Superior temporal gyrus (tissue), 1 donor: ENCODE measurements around the gene SEMA4C.

Experiments used
- DNase-seq: peaks from one replicate; pipeline ENCODE4 v3.0.0-alpha.2; 2016; ENCODE audit errors: extremely low spot score

SEMA4C gene

DNA sequence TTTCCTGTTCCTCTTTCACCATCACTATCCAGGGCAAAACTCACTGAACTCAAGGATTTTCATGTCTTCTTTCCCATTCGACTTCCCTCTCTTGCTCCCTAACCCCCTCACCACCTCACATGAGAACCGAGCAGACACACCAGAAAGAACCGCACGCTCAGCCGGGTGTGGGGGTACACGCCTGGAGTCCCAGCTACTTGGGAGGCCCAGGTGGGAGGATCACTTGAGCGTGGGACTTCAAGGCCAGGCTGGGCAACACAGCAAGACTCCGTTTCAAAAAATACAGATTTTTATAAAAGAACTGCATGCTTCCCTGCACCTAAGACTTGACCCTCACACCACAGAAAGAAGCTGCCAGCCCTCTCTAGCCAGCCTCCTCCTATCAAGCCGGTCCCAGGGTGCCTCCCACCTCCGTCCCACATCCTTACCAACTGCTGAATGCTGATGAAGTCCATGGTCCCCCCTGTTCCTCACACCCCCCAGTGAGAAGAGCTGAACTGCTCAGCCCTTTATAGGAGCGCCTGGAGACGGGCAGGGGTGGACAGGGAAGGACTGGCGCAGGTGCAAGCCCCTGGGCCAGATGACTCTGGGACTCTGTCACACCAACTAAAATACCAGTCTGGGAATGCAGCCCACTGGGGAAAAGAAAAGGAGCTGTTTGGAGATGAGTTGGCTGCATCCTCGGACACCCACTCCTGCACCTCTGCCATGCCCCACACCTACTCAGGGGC lies 26.2 kb downstream of the SEMA4C start, which contains the start of gene ANKRD23:
Gene ANKRD23, minus strand, starts transcription at position 484 of the 731 bp plus-strand sequence. Its CDS starts 29 bp downstream, at position 455.
- DNase-seq = no peak

DNA sequence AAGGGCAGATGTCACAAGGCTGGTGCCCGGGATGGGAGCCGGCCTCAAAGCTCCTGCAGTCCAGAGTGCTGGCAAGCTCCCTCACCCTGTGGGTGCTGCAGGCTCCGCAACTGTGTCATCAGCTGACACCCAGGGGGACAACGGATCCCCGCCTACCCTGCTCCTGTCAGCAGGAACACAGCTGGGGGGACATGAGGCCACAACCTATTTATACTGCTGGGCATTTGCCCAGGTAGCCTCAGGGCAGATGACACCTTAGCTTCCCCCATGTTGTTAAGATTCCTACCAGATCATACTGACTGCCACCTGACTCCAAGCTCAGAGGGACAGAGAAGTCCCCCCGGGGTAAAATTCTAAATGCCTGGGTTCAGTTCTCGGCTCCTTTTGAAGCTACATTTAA lies 27.3 kb downstream of the SEMA4C start:
- no peak for DNase-seq

DNA sequence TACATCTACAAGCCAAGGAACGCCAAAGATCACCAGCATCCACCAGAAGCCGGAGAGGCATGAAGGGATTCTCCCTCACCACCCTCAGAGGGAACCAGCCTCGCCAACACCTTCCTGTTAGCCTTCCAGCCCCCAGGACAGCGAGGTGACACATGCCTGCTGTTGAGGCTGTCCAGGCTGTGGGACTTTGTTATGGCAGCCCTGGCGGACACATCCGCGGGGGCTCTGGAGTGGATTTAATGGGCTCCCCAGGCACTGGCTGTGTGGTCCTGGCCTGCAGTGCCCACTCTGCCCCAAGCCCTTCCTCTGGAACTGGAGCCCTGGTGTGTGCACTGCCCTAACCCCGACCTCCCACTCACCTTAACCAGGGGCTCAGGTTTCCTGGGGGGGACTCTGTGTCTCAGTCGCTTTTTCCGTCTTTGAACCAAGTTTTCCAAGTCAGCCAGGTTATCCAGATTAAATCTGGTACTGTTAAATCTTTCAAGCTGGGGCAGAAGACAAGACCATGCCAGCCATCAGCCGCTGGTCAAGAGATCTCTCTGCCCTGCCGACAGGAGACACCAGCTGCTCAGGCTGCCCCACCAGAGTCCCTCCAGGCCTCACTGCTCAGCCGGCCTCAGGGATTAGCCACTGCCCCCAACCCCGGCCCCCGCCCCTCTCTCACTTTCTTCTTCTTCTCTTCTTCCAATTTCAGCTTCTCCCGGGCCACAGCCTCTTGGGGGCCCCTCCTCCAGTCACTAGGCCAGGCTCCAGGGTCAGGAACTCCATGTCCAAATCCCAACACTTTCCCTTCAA lies 28.0 kb downstream of the SEMA4C start:
- no peak for DNase-seq

DNA sequence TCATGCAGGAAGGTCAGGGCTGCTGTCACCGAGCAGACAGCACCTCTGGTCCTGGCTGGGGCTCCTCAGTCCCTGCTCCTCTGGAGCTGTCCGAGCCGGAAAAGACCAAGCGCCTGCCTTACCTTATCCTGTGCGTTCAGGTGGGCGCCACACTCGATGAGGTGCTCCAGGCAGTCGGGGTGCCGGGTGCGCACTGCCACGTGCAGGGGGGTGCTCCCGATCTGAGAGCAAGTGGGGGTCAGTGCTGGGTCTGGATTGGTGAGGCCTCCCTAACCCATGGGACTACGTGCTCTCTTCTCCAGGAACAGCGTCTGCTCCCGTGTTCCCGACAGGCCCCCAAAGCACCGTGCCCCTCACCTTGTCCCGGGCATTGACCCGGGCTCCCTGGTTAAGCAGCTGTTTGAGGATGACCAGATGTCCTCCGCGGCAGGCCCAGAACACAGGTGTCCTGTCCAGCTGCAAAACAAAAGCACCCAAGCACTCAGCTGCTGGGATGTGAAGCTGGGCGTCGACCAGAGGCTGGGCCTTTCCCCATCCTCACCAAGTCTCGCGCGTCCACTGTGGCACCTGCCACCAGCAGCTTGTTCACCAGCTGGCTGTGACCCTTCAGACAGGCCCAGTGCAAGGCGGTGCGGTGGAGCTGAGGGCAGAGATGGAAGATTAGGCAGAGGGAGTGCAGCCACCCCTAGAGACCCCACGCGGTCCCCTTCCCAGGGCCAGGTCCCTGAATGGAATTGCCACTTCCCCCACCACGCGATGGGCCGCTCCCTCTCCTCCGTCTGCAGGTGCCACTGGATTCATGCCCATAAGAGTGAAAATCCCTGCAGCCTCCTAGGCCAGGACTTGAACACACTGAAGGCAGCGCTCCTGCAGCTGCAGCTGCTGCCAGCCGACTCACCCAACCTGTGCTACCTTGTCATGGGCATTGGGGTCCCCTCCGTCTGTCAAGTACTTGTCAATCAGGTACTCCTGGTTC lies 29.7 kb downstream of the SEMA4C start:
- DNase-seq = no peak

DNA sequence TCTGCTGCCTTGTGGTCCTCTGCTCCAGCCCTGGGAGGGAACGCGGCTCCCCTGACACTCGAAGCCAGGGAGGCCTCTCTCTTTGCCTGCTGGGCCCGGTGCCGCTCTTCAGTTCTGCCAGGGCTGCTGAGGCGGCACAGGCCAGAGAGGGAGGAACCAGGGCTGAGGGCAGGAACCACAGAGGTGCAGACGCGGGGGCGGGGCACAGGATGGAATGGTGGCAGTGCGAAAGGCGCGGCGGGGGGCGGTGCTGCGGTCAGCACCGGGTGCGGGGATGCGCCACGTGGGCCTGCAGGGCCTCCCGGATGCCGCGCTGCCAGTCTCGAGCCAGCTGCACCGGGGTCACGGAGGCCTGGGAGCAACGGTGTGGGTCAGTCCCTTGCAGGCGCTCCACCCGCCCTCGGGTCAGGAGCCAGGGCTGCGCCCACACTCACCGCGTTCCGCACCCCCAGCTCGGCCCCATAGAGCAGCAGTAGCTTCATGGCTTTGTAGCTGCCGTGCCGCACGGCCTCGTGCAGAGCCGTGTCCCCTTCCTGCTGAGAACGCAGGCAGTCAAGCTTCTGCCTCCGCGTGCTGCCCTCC lies 30.5 kb downstream of the SEMA4C start:
- DNase-seq = no peak

DNA sequence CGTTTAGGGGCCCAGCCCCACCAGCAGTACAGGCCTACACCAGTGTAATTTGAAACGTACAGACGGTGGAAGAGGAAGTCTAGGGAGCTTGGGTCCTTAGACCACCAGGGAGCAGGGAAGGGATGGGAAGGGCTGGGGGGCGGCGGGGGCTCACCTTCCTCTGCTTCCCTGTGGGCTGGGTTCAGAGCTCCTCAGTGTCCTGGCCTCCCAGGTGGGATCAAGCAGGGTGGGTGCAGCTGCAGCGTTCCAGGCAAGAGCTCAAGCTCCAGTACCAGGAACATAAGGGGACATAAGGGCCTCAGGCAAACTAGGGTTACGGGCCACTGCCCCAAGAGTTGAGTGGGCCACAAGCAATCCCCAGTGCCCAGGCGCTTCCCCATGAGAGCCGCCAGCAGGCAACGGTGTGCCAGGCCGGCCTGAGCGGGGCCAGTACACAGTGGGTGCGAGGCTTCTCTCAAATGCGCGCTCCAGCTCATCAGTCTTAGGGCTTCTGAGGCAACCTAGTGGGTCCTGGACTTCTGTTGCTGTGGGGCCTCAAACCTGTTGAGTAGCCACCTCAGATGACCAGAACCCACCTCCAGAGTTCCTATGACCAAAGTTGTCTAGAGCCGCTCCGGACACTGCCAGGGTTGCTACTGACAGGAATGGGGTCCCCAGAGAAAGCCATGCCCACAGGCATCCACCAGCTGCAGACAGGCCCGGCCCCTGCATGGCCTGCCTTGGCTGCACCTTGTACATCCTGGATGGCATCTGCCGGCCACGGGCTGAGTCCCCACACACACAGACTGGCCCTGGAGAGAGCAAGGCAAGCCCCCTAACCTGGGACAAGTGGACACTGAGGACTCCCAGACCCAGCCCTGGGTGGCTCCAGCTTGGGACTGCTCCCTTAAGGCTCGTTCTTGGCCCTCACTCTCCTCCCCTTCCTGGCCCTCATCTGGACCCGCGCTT lies 31.3 kb downstream of the SEMA4C start:
- DNase-seq = no peak

DNA sequence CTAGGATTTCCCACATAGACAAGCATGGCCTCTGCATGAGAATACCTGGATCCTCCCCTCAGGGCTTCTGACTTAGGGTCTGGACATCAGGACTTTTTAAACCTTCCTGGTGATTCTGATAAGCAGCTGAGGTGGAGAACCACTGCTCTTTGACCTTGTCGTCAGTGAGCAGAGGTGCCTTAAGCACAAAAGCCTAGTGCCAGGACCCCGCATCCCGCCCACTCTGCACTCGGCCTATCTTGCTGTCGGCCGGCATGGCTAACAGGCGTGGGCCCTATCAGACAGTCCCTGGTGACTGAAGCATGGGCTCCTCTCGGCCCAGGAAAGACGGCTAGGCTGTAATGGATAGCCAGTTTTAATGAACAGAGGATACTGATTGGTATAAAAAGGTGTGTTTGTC lies 32.3 kb downstream of the SEMA4C start:
- DNase-seq = no peak

DNA sequence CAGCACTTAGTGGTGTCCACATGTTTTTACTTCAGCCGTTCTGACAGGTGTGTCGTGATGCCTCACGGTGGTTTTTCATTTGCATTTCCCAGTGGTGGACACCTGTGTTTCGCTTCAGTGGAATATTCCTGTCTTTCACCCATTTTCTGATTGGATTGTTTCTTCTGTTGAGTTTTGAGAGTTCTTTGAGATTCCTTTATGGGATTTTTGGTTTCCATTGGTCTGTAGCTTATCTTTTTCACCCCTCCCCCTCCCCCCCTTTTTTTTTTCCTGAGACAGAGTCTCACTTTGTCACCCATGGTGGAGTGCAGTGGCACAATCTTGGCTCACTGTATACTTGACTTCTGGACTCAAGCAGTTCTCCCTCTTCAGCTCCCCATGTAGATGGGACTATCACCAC lies 34.0 kb downstream of the SEMA4C start:
- DNase-seq = no peak

DNA sequence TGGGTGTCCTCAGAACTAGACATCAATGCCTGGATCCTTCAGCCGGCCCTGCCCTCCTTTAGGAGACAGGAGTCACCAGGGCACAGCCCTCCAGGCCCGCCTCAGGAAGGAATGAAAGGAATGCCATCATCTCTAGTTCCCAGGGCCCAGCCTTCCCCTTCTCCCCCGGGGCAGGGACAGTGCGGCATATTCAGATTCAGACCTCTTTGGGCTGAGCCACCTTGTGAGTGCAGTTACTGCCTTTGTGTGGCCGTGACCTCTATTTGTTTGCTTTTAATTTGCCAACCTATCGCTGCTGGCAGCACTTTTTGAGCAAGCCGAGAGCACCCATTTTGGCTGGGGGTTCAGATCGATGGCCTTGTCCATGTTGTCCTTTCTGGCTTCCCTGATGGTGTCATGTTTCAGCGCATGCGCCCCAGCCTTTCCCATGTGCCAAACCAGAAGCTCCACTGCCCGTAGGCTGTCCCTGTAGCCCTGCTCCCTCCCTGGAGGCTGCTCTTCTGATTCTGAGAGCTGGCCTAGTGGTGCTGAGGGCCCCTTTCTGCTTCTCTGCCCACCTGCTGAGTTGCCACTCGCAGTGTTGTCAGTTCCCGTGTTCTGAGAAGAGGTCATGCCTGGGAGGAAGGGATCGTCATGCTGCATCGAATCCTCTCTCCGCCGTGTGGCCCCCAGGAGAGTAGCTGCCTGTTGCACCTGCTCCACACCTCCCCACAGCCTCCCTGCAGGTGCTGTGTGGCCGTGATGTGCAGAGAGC lies 36.9 kb downstream of the SEMA4C start:
- DNase-seq = no peak

DNA sequence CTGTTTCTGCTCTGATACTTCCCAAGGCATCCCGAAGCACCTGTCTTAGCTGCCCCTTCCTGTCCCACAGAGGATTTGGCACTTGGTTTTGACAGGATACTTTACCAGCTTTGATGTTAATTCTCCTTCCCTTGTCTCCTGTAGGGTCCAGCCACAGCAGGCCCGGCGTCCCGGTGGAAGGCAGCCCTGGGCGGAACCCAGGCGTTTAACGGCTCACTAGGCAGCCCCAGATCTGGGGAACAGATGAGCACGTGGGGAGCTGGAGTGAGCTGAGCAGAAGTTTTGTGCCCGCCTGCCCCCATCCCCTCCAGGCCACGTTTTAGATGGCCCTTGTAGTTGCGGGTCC lies 37.5 kb downstream of the SEMA4C start:
- DNase-seq = no peak

DNA sequence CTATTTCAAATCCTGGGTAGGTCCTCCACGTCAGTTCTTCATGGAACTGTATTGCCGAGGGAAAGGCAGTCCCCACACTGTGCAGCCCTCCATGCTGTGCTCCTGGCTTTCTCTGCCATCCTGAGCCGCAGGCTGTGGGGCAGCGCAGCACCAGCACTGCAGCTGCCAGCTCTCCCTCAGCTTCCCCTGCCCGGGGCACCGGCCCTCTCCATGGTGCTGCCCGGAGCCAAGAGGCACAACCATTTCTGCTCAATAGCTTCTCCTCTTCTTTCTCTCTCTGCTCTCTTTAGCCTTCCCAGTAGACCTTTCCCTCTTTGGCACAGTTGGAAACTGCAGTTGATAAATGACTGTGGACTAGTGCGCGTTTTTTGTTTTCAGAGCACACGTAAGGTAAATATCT lies 38.2 kb downstream of the SEMA4C start:
- DNase-seq = no peak

DNA sequence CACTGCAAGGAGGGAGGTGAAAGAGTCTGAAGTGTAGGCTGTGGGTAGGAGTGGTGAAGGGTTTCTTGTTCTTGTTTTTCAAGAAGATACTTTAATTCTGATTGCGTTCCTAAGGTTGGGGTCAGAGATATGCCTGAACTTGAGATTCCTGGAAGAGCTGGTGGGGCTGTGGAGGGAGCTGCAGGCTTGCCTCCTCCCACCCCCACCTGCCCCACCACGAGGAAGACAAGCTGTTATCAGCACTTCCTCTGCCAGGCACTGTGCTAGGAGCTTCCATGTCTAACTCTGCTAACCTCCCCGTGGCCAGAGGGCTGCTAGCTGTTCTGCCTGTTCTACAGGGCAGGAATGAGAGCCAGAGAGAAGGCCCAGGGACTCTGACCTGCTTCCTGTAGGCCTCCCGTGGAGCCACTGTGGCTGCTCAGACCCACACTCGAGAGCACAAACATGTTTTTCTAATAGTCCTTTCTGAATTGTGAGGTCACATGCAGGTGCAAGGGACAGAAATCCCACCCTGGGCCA lies 39.8 kb downstream of the SEMA4C start:
- DNase-seq = no peak

DNA sequence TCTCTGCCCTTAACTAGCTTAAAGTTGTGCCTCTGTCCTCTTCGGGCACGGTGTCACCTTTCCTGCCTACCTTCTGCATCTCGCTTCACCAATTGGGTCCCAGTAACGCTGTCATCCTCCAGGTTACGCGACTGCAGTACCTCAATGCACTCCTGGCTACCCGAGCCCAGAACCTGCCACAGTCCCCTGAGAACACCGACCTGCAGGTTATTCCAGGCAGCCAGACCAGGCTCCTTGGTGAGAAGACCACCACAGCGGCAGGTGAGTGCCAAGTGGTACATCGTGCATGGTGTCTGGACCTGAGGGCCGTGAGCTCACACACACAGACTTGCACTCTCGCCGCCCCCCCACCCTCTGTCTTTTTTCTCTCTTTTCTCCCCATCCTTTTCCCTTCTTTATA lies 41.0 kb downstream of the SEMA4C start:
- DNase-seq = no peak

DNA sequence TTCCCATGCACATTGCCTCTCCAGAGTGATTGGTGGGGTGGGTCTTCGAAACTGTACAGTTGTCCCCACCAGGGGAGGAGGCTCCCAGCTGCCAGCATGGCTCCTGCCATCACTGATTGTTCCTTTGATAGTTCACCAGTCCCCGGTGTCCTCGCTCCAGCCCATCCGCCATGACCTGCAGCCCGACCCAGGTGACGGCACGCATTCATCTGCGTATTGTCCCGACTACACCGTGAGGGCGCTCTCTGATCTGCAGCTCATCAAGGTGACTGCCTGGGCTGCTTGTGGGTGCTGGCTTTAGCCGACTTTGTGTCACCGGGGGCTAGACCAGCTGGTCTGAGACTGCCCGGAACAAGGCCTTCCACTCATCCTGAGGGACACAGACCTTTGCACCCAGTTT lies 41.4 kb downstream of the SEMA4C start:
- no peak for DNase-seq

DNA sequence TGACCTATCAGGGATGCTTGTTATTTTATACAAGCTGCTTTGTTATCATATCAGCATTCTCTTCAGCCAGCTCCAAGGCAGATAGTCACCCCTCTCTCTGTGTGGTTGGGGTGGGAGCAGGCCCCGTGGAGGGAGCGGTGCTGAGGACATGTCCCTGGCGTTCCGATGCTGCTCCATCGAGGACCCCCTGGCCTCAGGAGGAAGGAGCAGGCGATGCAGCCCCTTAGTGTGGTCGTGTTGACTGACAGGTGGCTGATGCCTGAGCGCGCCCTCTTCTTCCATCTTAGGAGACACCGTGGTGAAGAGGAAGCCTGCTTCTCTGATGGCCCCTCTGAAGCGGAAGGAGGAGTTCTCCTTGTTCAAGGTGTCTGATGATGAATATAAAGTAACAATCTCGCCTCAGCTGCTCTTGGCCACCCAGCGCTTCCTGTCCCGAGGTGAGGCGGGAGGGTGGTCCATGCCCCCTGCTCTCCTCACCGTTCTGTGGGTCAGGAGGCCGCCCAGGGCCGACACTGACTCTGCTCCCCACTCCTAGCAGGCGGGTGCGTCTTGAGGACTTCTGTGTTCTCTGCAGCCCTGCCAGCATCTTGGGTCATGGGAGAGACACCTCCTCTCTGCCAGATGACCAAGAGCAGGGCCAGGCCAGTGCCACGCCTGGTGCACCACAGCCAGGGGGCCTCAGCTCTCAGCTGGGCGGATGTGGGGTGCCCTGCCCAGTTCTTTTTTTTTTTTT lies 43.2 kb downstream of the SEMA4C start:
- no peak for DNase-seq

DNA sequence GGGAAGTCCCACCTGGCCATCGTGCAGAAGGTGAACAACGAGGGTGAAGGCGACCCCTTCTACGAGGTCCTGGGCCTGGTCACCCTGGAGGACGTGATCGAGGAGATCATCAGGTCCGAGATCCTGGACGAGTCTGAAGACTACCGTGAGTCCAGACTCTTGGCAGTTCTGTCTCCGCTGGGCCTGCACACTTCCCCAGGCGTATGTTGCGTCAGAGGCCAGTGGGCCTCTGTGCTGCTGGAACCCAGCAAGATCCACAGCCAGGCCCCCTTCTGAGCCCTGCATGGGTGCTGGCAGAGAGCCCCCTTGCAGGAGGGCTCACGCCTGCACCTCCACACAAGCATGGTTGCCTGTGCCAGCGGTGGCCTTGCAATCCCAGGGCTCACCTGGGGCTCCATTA lies 44.8 kb downstream of the SEMA4C start:
- DNase-seq = no peak

DNA sequence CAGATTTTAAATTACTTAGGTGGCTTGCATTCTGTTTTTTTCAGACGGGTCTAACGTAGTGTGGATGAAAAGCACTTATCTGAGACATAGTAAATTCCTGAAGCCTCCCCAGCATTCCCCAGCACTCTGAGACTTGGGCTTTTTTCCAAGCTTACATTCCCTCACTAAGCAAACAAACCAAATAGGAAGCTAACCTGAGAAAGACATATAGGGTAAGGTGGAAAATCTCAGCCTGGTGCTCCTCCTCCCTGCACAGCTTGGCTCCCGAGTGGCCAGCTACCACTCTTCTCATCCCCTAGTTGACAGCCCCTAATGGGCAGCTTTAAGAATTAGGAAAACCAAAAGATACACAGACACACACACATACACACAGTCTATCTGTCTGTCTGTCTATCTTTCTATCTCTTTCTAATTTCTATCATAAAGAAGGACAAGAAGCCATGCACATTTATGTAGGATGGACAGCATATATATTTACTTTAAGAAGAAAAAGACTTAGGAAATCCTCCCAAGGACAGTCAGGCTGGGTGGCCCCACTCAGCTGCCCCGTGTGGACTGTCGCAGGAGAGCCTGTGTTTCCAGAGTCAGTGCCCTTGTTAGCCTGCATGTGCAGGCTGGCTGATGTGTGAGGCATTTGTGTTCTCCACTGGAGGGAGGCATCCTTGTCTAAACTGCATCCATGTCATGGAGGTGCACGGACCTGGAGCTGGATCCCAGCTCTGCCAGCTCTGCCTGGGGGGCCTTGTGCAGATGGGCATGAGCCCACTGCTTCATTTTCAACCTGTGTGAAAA lies 45.6 kb downstream of the SEMA4C start:
- DNase-seq = no peak

DNA sequence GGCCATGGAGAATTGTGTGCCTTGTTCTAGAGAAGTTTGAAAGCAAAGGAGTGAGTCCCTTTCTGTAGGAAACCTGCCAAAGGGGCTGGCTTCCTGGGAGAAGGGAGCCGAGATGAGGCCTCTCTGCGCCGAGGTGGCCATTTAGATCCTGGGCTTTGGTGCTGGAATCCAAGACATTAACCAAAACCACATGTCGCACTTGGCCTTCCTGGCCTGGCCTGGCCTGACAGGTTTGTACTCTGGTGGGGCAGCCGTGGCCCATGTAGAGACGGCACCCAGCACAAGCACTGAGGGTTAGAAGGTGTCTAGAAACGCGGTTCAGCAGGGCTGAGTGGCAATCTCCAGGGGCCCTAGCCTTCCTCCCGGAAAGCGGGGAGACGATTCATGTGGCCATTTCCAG lies 46.7 kb downstream of the SEMA4C start:
- no peak for DNase-seq
